HepG2 (cell line): ENCODE data around the gene PALM. TPM values are rescaled to one million over a fixed set of nuclear protein-coding genes. Genes with fewer than 3 reads are reported as not detected.

Experiments used
- ESRRA ChIP-seq: sonication (generic); formaldehyde crosslinking; IDR thresholded peaks from 2 replicates; pipeline ENCODE4 v1.5.1; 2020; ENCODE audit warnings: mild to moderate bottlenecking, low read depth, missing genetic modification reagents
- HIVEP1 ChIP-seq: sonication (generic); formaldehyde crosslinking; IDR thresholded peaks from 2 replicates; pipeline ENCODE4 v1.4.0; 2020; ENCODE audit warnings: mild to moderate bottlenecking, missing genetic modification reagents
- JUN ChIP-seq: sonication (generic); formaldehyde crosslinking; IDR thresholded peaks from 2 replicates; pipeline ENCODE4 v1.4.0; 2020; ENCODE audit warnings: mild to moderate bottlenecking, missing genetic modification reagents
- MAF1 ChIP-seq: sonication (generic); formaldehyde crosslinking; IDR thresholded peaks from 2 replicates; pipeline ENCODE4 v1.5.0; 2020; ENCODE audit warnings: missing genetic modification reagents, borderline replicate concordance
- PHF20 ChIP-seq: sonication (generic); formaldehyde crosslinking; IDR thresholded peaks from 2 replicates; pipeline ENCODE4 v1.5.0; 2020; ENCODE audit warnings: mild to moderate bottlenecking, missing genetic modification reagents
- RBM22 ChIP-seq: fragments of 200-400 bp; formaldehyde crosslinking; optimal IDR thresholded peaks from 2 replicates; pipeline ENCODE3; 2017; ENCODE audit warnings: mild to moderate bottlenecking, low read length, moderate library complexity
- RFX5 ChIP-seq: IDR thresholded peaks from 2 replicates; pipeline ENCODE4 v1.6.1; 2011; ENCODE audit warnings: low read depth, low read length, improper control_type of control experiment
- YEATS4 ChIP-seq: sonication (generic); formaldehyde crosslinking; IDR thresholded peaks from 2 replicates; pipeline ENCODE4 v1.4.0; 2020; ENCODE audit warnings: missing genetic modification reagents, borderline replicate concordance
- ZFP36L1 ChIP-seq: sonication (generic); formaldehyde crosslinking; IDR thresholded peaks from 2 replicates; pipeline ENCODE4 v1.8.0; 2022; ENCODE audit warnings: mild to moderate bottlenecking, missing genetic modification reagents, moderate library complexity
- ZFP41 ChIP-seq: sonication (generic); formaldehyde crosslinking; IDR thresholded peaks from 2 replicates; pipeline ENCODE4 v1.4.0; 2020; ENCODE audit warnings: mild to moderate bottlenecking, missing genetic modification reagents, borderline replicate concordance
- ZNF317 ChIP-seq: sonication (generic); formaldehyde crosslinking; IDR thresholded peaks from 2 replicates; pipeline ENCODE4 v1.5.0; 2020; ENCODE audit warnings: mild to moderate bottlenecking, missing genetic modification reagents
- ZNF44 ChIP-seq: sonication (generic); formaldehyde crosslinking; IDR thresholded peaks from 2 replicates; pipeline ENCODE4 v1.5.1; 2020; ENCODE audit warnings: mild to moderate bottlenecking, missing genetic modification reagents
- ZNF616 ChIP-seq: sonication (generic); formaldehyde crosslinking; IDR thresholded peaks from 2 replicates; pipeline ENCODE4 v1.5.0; 2020; ENCODE audit warnings: low read depth, mild to moderate bottlenecking, missing genetic modification reagents
- ZNF703 ChIP-seq: sonication (generic); formaldehyde crosslinking; IDR thresholded peaks from 2 replicates; pipeline ENCODE4 v1.5.1; 2020; ENCODE audit warnings: missing genetic modification reagents, mild to moderate bottlenecking, moderate library complexity, borderline replicate concordance
- ZNF776 ChIP-seq: sonication (generic); formaldehyde crosslinking; IDR thresholded peaks from 2 replicates; pipeline ENCODE4 v1.4.0; 2020; ENCODE audit warnings: mild to moderate bottlenecking, missing genetic modification reagents
- ZNF782 ChIP-seq: sonication (generic); formaldehyde crosslinking; IDR thresholded peaks from 2 replicates; pipeline ENCODE4 v1.4.0; 2020; ENCODE audit warnings: missing genetic modification reagents, mild to moderate bottlenecking, borderline replicate concordance
- ZNF891 ChIP-seq: sonication (generic); formaldehyde crosslinking; IDR thresholded peaks from 2 replicates; pipeline ENCODE4 v1.5.0; 2020; ENCODE audit warnings: mild to moderate bottlenecking, missing genetic modification reagents
- ZZZ3 ChIP-seq: sonication (generic); formaldehyde crosslinking; IDR thresholded peaks from 2 replicates; pipeline ENCODE4 v1.4.0; 2020; ENCODE audit warnings: missing genetic modification reagents, mild to moderate bottlenecking, borderline replicate concordance
- polyA plus RNA-seq, 8 experiments: library from polyadenylated mRNA; depleted of rRNA in 3 of 8; stranded (reverse) in 7 of 8; unstranded in 1 of 8; fragments of >200 nt; fragmentation: Illumina TruSeq in 4 of 8; extraction: Trizol in 4 of 8; gene quantifications; 2 replicates each; pipeline versions ENCODE4 v1.2.1 to v1.2.3, GENCODE V29; 2011 to 2016; ENCODE audit warnings: low read depth in 4 of 8, missing spikeins in 1 of 8, mixed read lengths in 1 of 8; ENCODE audit not compliant: insufficient read depth in 1 of 8
- total RNA-seq, 5 experiments: library from RNA; depleted of rRNA; stranded (reverse); fragments of >200 nt; fragmentation: Illumina TruSeq; extraction: Trizol; gene quantifications; 2 replicates each; pipeline ENCODE4 v1.2.3, GENCODE V29; 2016; ENCODE audit warnings: low read depth in 1 of 5
- TF ChIP-seq, protein P1 (sequence below): sonication (generic); formaldehyde crosslinking; conservative IDR thresholded peaks from 2 replicates; pipeline ENCODE4 v1.8.0; 2022; ENCODE audit warnings: mild to moderate bottlenecking, moderate library complexity, missing genetic modification reagents
- TF ChIP-seq, protein P2 (sequence below): sonication (generic); formaldehyde crosslinking; IDR thresholded peaks from 2 replicates; pipeline ENCODE4 v1.4.0; 2020; ENCODE audit warnings: missing genetic modification reagents, borderline replicate concordance
- TF ChIP-seq, protein P3 (sequence below): sonication (generic); formaldehyde crosslinking; conservative IDR thresholded peaks from 2 replicates; pipeline ENCODE4 v1.4.0; 2020; ENCODE audit warnings: missing genetic modification reagents

Gene PALM
- total and polyA plus RNA-seq, 2 of the 13 experiments (the other 11 are each of a cell fraction or from before 2014, with no cell fraction given): 4.0 to 9.7 TPM

DNA sequence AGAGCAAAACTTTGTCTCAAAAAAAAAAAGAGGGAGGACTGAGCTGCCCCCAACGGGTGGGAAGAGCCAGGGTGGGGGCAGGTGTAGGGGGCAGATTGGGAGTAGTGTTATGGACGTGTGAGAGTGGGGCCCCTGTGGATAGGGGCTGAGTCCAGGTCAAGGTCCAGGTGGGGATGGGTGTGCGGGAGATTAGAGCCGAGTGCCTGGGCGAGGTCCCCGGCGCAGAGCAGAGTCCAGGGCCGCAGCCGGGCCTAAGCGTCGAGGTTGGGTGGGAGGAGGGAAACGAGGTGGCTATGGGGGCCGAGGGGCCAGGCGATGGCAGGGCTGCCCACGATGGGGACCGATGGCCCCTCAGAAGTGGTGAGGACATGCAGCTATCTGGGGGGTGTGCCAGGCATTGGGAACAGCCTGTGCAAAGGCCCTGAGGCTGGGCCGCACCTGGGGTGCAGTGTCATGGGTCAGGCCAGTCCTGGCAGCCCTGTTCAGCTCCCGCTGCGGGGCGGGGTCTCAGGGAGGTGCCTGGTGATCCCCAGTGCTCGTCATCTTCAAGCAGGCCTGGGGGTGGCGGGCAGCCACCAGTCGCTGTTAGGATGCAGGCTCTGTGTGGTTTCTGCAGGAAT lies 29.9 kb downstream of the PALM start (continued):
- TF ChIP-seq MAF1 (CRISPR knock-in tag) (no peak), ZNF782 (CRISPR knock-in tag) (0 out of 2 replicates have a peak, but pooled peaks have one; percentile 22), ZNF703 (CRISPR knock-in tag) (0 out of 2 replicates have a peak, but pooled peaks have one; percentile 75), HIVEP1 (peak; percentile 77), JUN (CRISPR knock-in tag) (no peak), ZFP36L1 (CRISPR knock-in tag) (no peak), ZZZ3 (no peak), RFX5 (no peak), PHF20 (CRISPR knock-in tag) (peak; percentile 55; the same call in 1 of the 2 replicates), ESRRA (CRISPR knock-in tag) (peak; percentile 86), ZNF44 (no peak), ZNF317 (CRISPR knock-in tag) (peak; percentile 49; the same call in 1 of the 2 replicates), ZNF891 (CRISPR knock-in tag) (no peak), RBM22 (no peak), ZNF616 (no peak), ZNF776 (CRISPR knock-in tag) (peak; percentile 35; the same call in 1 of the 2 replicates), ZFP41 (no peak), YEATS4 (peak; percentile 79)
- TF ChIP-seq, protein P1, sequence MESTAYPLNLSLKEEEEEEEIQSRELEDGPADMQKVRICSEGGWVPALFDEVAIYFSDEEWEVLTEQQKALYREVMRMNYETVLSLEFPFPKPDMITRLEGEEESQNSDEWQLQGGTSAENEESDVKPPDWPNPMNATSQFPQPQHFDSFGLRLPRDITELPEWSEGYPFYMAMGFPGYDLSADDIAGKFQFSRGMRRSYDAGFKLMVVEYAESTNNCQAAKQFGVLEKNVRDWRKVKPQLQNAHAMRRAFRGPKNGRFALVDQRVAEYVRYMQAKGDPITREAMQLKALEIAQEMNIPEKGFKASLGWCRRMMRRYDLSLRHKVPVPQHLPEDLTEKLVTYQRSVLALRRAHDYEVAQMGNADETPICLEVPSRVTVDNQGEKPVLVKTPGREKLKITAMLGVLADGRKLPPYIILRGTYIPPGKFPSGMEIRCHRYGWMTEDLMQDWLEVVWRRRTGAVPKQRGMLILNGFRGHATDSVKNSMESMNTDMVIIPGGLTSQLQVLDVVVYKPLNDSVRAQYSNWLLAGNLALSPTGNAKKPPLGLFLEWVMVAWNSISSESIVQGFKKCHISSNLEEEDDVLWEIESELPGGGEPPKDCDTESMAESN (CRISPR knock-in tag): peak; percentile 94
- TF ChIP-seq, protein P2, sequence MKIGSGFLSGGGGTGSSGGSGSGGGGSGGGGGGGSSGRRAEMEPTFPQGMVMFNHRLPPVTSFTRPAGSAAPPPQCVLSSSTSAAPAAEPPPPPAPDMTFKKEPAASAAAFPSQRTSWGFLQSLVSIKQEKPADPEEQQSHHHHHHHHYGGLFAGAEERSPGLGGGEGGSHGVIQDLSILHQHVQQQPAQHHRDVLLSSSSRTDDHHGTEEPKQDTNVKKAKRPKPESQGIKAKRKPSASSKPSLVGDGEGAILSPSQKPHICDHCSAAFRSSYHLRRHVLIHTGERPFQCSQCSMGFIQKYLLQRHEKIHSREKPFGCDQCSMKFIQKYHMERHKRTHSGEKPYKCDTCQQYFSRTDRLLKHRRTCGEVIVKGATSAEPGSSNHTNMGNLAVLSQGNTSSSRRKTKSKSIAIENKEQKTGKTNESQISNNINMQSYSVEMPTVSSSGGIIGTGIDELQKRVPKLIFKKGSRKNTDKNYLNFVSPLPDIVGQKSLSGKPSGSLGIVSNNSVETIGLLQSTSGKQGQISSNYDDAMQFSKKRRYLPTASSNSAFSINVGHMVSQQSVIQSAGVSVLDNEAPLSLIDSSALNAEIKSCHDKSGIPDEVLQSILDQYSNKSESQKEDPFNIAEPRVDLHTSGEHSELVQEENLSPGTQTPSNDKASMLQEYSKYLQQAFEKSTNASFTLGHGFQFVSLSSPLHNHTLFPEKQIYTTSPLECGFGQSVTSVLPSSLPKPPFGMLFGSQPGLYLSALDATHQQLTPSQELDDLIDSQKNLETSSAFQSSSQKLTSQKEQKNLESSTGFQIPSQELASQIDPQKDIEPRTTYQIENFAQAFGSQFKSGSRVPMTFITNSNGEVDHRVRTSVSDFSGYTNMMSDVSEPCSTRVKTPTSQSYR (CRISPR knock-in tag): peak; percentile 95
- TF ChIP-seq, protein P3, sequence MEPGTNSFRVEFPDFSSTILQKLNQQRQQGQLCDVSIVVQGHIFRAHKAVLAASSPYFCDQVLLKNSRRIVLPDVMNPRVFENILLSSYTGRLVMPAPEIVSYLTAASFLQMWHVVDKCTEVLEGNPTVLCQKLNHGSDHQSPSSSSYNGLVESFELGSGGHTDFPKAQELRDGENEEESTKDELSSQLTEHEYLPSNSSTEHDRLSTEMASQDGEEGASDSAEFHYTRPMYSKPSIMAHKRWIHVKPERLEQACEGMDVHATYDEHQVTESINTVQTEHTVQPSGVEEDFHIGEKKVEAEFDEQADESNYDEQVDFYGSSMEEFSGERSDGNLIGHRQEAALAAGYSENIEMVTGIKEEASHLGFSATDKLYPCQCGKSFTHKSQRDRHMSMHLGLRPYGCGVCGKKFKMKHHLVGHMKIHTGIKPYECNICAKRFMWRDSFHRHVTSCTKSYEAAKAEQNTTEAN (CRISPR knock-in tag): peak; percentile 75; the same call in 1 of the 2 replicates
